ENCODE measurements around the gene CCNG2.

CCNG2 gene

DNA sequence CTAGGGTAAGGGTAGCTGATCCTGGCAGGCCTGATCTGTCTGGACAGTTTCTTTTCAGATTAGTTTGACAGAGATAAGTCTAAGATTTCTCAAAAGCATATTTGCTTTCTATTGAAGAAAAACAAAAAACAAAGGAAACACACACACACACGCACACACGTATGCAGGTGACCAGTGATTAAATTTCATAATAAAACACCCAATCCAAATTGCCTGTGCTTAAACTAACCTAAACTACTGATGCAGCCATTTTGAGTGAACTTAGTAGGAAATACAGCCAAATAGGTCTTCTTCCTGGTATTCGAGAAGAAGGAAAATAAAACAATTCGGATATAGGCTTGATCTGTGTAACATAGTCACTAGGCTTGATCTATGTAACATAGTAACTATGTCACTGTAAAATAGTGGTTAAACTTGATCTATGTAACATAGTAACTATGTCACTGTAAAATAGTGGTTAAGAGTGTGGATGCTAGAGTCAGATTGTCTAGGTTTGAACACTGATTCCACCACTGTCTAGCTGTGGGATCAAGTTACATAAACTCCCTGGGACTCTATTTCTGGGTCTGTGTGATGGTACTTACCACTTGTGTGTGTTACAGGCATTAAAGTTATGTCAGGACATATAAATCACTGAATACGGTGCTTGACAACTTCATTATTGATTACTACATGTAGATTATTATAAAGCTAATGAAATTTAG, 9.8 kb upstream of the CCNG2 start:
- no peak for DNase-seq

DNA sequence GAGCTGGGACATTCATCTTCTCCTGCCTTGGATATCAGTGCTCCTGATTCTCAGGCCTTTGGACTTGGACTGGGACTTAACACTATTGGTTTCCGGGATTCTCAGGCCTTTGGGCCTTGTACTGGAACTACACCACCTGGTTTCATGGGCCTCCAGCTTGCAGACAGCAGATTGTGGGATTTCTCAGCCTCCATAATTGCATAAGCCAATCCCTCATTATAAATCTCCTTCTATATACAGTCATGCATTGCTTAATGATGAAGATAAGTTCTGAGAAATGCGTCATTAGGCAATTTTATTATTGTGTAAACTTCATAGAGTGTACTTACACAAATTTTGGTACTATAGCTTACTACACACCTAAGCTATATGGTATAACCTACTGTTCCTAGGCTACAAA, 8.9 kb upstream of the CCNG2 start:
- DNase-seq = no peak

DNA sequence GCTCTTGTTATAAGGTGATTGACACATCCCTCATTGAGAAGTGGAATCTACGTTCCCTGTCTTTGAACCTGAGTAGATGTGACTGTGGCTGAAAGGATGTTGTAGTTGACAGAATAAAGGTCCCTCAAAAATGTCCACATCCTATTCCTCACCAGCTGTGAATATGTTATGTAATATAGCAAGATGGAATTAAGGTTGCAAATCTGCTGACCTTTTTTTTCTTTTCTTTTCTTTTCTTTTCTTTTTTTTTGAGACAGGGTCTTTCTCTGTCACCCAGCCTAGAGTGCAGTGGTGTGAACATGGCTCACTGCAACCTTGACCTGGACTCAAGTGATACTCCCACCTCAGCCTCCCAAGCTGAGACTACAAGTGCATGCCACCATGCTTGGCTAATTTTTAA, 7.2 kb upstream of the CCNG2 start:
- no peak for DNase-seq

DNA sequence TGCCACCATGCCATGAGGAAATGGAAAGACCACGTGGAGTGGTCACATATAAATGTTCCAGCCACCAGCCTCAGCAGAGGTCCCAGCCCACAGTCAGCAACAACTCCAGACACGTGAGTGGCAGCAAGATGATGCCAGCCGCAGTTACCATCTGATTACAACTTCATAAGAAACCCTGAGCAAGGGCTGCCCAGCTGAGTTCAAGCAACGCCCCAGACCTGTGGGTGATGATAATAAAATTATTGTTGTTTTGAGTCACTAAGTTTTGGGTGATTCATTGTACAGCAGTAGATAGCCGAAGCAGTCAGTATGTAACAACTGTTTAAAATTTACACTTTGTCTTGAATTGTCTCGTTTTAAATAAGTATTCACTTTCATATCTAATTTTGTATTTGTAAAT, 5.8 kb upstream of the CCNG2 start:
- DNase-seq = no peak

DNA sequence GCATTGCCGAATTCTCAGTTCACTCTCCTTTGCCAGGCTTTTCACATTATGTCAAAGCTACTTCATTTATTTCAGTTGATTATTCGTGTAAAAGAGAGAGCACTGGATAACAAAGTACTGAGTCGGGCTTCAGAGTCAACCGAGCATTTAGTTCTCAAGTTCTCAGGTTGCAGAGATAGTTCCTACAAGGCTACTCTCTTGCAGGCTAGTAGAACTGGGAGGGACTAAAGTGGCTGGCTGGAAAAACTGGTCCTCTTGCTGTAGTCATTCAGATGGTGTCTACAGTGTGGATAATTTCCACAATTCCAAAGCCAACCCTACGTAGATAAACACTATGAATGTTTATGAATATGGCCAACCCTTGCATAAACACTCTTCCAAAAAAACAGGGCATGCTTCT, 4.6 kb upstream of the CCNG2 start:
- DNase-seq = no peak

DNA sequence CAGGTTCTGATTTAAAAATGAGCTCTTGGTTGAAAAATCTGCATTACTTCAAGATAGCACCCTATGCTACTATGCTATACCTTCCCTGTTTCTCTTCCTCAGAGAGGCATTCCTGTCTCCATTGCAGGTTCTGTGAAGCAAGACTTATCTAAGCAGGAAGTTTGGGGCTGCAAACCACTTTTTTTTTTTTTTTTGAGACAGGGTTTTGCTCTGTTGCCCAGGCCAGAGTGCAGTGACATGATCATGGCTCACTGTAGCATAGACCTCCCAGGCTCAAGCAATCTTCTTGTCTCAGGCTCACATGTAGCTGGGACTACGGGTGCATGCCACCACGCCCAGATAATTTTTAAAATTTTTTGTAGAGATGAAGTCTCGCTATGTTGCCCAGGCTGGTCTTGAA, 4.0 kb upstream of the CCNG2 start:
- no peak for DNase-seq

DNA sequence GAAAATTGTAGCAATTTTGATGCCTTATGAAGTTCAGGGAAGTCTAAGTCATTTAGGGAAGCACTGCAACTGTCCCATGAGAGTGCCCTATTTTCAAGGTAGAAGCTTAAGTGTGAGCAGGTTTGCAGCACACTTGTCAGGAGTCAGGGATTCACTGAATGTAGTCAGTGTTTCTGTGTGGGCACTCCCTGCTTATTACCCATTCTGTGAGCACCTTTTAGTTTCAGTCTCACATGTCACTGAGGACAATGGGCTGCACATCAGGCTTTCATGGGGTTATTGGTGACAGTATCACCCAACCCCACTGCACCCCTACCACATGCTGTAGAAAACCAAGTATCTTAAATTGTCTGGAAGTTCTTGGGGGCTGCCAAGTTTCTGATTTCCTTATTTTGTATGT, 2.9 kb upstream of the CCNG2 start:
- DNase-seq = no peak

DNA sequence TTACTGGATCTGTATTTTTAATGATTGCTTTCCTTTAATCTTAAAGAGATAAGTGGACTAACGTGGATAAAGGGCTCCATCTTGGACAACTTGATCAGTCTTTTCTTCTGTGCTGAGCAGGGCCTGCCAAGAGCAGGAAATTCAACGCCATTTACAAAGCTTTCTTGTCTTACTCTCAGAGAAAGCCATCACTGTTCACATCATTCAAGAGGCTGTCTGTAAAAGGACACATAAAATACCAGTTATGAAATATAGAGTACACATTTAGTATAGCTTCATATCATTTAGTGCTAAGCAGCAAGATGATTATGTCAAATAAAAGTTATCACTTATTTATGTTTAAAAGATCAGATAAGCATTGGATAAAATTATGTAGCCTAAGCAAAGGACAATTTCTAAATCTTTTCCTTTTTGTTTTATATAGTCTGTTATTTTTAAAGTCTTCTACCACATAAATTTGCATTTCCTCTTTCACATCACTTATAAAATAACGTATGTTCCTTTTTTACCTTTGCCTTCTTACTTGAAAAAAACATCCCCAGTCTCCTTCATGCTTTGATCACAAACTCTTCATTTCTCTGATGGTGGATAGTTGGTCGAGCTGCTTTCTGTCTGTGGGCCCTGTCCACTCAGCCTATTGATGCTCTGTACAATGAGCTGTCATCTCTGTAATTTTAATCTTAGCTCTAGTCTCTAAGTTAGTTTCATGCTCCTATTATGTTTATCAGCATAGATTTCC, 2.1 kb upstream of the CCNG2 start:
- no peak for DNase-seq

DNA sequence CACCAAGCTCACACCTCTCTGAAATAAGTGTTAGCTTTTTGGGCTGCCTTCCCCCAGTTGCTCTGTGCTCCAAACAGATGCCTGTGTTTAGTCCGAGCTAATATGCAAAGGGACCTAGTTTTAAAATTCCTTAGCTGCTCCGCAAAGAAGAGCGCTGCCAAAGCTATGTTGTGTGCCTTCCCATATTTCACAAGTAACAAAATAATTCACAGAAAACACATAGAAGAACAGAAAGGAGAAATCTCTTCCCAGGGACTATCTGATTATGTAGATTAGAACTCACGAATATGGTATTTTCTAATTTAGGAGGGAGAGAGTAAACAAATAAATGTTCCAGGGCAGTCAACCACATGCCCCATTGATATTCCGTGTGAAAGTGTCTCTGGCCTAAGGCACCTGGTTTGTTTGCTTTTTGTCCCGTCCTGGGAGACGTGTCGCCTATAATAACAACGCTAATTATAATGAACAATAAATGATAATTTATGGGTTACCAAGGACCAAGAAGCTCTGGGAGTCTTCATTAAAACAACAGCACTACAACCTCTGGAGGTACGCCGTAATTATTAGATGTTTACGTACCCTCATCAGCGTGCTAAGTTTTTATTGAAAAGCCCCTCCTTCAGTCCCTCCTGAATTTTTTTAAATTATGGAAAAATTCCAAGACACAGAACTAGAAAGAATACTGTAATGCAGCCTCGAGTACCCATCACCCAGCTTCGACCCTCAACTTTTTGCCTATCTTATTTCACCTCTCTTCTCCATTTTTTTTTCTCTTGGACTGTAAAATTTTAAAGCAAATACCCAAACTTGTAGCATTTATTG, 1.2 kb upstream of the CCNG2 start:
- DNase-seq = no peak

DNA sequence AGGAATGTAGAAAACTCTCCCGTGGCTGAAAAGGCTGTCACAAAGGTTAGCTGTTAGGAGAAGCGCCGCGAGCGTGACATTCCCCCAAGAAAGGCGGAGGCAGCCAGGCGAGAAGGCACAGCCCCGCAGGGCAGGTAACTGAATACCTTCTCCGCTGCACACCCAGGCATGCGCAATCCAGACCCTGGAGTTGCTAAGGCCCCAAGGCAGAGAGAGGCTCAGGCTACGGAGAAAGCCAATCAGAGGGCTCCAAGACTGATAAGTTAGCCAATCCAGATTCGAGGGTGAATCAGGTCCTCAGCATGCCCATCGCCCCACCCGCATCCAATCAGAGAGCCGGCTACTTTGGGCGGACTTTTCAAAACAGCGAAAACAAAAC, 485 bp upstream of the CCNG2 start:
- DNase-seq = peak; percentile 76 to 86

DNA sequence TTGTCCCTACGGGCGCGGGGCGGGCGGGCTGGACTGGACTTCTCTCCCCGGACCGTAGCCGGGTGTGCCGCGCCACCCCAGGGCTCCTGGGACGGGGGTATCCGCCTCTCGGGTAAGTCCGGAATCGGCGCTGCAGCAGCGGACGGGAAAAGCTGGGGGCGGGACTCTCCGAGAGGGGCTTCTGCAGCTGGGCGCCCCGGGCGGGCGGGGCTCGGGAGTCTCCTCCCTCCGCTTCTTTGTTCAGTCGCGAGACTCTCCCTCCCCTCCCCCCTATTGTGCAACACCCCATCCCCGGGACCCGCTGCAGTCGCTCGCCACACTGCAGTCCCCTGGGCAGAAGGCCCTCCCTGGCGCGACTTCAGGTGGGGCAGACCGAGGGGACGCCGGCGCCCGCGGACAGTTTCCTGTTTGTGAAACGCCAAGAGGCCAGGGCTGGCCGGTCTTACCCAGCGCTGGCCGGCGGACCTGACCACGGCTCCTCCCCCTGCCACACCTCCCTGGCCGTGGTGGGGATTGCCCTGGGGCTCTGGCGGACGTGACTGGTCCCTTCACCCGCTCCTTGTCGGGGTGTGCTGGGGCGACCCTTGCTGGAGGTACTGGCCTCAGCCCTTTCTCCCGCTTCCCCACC, 966 bp downstream of the CCNG2 start:
- peak; percentile 49 to 59 for DNase-seq

DNA sequence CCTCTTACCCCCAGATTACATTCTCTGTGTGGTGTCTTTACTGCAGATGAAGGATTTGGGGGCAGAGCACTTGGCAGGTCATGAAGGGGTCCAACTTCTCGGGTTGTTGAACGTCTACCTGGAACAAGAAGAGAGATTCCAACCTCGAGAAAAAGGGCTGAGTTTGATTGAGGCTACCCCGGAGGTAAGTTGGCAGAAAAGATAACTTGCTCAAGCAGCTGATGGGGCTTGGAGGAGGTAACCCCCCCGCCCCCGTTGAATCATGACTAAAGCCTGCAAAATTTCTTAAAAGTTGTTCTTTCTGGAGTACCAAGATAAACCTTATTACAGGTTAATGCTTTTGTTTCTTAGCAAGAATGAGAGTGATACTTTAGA, 1.5 kb downstream of the CCNG2 start:
- no peak for DNase-seq

DNA sequence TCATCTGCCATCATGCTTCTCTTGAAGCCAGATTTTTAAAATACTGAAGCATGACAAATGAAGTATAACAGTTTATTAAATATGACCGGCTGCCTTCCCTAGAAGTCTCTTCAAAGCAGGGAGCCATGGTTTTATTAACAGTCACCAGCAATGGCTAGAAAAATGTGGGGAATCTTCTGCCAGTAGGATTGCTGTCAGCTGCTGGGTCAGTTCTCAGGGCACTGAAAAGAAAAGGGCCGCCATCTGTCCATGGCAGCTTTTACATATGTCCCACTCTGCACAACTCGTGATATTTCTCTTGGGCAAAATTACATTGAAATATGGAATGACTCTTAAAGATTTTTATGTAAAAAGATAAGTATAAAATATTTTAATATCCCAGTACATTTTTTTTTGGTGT, 2.8 kb downstream of the CCNG2 start:
- DNase-seq = no peak

DNA sequence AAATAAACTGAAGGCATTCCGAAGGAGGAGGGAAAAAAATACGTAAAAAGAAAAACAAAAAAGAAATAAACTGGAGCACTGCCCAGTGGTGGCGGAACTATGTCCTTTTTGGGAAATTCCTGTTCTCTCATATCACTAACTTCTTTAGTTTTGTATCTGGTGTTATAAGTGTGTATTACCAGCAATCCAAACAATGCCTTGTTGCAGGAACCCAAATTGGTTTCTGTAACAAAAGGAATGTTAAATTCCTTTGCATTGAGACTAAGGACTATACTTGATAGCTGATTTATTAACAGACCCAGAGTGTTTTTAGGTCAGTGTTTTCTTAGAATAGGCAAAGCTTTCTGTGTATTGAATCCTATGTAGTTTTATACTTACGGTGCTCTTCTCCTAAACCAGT, 6.6 kb downstream of the CCNG2 start:
- DNase-seq = no peak

DNA sequence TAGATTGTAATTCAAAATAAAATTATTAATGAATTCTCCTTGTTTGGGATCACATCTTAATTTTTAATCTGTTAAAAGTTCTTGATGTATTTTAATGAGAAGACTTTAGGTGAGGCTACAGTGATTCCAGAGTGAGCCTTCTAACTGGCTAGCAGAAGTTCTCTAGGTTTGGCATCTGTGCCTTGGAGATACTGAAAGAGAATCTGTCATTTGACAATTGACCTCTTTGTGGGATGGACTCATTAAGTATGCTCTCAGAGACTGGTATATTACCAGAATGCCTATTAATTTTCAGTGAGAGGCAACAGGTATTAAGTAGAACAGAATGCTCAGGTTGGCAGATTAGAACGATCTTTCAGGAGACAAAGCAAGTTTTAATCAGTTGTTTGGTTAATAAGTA, 10.2 kb downstream of the CCNG2 start:
- DNase-seq = no peak

DNA sequence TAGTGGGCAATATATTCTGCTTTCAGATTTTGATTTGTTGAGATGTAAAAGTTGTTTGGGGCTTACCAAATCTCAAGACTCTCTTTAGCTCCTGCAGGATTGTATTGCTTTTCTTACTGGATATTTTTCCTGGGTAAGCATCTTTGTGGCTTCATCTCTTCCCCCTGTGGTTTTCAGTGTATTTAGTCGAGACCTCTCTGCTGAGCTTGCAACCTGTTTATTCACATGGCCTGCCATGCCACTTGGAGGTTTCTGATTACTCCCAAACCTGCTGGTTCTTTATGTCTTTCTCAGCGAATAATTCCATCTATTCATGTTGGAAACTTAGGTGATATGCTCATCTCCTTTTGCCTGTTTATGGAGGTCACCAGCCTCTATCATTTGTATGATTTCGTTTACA, 10.9 kb downstream of the CCNG2 start:
- DNase-seq = no peak

DNA sequence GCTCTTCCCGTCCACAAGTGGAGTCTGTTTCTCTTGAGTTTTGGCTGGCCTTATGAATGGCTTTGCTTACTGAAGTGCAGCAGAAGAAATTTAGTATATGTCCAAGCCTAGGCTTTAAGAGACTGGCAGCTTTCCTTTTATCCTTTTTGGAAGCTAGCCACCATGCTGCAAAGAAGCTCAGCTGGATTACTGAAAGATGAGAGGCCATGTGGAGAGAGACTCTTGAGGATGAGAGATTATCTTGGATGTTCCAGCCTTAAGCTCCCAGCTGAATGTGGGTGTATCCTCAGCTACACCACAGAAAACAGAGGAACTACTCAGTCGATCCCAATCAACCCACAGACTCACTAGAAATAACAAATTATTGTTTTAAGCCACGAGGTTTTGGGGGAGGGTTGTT, 12.5 kb downstream of the CCNG2 start:
- no peak for DNase-seq

DNA sequence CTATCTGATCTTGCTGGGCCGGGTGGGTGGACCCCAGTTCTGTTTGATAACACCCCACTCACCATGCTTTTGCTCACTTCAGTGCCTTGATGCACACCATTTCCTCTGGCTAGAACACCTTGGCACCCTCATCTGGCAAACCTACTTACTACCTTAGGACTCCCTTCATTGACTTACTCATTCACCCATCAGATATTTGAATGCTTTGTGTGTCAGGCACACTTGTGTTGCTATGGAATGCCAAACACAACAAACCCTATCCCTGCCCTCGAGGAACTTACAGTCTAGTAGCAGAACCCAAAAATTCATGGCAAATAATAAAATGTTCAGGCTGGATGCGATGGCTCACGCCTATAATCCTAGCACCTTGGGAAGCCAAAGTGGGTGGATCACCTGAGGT, 13.9 kb downstream of the CCNG2 start:
- no peak for DNase-seq

DNA sequence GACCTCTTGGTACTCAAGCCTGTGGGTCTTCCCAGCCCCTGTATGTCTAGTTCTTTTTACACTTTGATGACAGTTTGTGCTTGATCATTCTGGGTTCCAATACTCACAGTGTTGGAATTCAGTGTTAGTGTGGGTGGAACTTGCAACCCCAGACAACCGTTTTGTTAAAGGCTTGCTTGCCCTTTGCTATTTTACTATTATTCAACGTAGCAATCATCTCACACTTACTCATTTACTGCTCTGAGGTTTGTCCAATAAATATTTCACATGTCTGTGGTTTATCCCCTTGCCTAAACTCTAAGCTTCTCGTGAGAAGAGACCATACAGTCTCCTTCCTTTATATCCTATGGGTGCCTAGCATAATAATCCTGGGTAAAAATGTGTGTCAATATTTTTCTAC, 15.3 kb downstream of the CCNG2 start:
- no peak for DNase-seq

DNA sequence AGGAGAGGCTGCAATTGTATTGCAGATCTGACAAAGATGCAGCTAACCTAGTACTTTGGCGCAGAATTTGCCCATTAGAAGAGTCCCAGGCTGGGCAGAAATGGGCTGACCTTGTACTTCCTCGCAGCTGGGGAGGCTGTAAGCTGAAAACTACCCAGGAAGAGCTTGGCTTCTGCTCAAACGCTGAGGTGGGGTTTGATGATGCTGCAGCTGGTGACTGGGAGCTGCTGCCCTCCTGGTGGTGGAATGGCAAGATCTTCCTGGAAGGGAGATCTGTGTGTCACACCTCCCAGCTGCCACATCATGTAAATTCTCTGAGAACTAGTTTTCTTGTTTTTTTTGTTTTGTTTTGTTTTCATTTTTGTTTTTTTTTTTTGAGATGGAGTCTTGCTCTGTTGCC, 17.4 kb downstream of the CCNG2 start:
- no peak for DNase-seq

DNA sequence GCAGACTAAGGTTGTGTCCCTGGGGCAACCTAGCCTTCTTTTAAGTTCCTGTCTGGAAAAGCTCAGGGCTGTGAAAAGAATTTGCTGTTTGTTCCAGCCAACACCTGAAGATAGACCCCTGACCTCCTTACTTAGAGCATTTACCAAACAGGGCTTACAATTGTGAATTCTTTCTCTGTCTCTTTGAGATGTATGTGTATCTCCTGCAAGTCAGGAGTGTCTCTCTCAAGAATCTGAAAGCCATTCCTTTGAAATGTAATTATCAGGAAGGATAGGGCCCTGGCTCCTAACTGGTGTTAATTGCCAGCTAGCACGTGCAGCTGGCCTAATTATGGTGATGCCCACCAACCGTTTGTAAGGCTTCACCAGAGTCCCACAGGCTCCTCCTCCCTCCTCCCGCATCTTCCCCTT, 18.2 kb downstream of the CCNG2 start:
- DNase-seq = no peak

DNA sequence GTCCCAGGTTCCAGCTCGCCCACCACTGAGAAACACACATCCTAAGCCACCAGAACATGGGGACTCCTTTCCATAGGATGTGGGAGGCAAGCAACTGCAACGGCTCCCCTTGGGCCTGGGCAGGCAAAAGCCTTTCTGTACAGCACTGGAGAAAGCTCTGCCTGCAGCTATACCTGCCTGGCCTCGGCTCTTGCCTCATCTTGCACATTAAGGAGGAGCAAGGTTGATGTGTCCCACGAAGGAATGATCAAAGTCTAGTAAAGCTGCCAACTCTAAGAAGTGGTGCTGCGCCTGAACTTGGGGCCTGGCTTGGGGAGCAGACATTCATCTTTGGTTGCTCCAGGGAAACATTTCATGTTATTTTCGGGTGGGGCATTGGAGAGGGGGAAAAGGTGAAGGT, 19.6 kb downstream of the CCNG2 start:
- DNase-seq = no peak

DNA sequence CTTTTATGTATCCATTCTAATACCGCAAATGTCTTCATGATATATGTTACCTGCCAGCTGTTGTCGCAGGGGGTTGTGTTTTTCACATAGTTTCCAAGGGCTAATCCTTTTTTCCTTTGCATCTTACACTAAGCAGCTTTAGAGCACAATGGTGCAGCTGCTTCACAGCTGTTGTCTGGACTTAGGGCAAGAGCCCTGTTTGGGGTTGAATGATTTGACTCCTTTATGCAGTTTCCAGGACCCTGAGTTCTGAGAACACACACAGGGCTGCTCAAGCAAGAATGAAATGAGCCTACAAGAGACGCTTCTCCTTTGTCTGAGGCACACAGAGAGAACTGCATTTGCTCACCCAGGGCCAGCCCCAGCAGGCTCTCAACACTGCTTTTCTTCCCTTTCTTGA, 20.2 kb downstream of the CCNG2 start:
- no peak for DNase-seq

DNA sequence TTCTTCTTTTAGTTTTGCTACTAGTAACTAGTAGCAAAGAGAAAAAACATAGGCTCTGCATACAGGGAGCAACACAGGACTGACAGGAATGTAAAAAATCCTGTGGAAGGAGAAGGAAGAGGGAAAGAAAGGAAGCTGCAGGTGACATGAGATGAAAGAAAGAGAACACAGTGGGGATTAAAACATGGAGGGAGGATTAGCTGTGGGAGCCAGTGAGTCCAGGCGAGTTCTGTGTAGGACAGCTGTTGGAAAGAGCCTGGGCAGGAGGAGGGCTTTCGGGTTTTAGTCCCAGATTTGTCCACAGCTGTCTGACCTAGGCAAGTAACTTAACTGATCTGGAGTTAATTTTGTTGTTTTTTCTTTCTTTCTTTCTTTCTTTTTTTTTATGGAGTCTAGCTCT, 21.6 kb downstream of the CCNG2 start:
- DNase-seq = no peak

All from stimulated activated CD4-positive, alpha-beta T cell treated with anti-CD3 and anti-CD28 coated beads, Interleukin-2, amount 100 ng/mL, for 48 hours (primary cell).